ENCODE results near the gene CSAD. TPM values are rescaled to one million over a fixed set of nuclear protein-coding genes. Genes with fewer than 3 reads are reported as not detected.

CSAD gene
- total RNA-seq, 1 experiment from 2014 or later = 33.1 TPM

- no peak overlapping the region for H2AFZ ChIP-seq
- DNase-seq = no peak
- no peak overlapping the region for H3K4me2 ChIP-seq
- intact Hi-C loops (cut with micrococcal nuclease; ENCODE audit: unreplicated experiment) = no loop called here
- peaks cover 9% of the 10 kb centered on the region; the same call in 1 of the 2 replicates for H3F3A ChIP-seq (ENCODE audit: insufficient read depth, low read depth)
- TF ChIP-seq CTCF (conservative IDR thresholded peaks at IDR 0.05) (no peak), EZH2 (IDR thresholded peaks at IDR 0.05; ENCODE audit: low read depth) (no peak)
- H3K36me3 ChIP-seq (ENCODE audit: low read depth) = no peaks in the 10 kb centered on the region
- H3K9me3 ChIP-seq (ENCODE audit: insufficient read depth, low read depth) = no peaks in the 10 kb centered on the region
- H3K4me1 ChIP-seq (replicated peaks; ENCODE audit: insufficient read depth) = peaks cover 10% of the 10 kb centered on the region
- no peak overlapping the region for H3K4me3 ChIP-seq
- H4K20me1 ChIP-seq (ENCODE audit: insufficient read depth) = no peaks in the 10 kb centered on the region
- POLR2A ChIA-PET (ENCODE audit: unreplicated experiment) = interaction anchor here (0.7 kb wide), 1 partner anchor 12 kb away, joined by 9 read pairs; no protein-coding TSS in a partner anchor
- H3K79me2 ChIP-seq (ENCODE audit: low read depth) = no peaks in the 10 kb centered on the region
- H3K9me2 ChIP-seq (ENCODE audit: insufficient read depth) = no peaks in the 10 kb centered on the region
- H3K27ac ChIP-seq = no peak overlapping the region
- no peaks in the 10 kb centered on the region for H3K27me3 ChIP-seq (ENCODE audit: insufficient read depth, low read depth)
- CTCF ChIA-PET = no interaction called here
- no TSS peak for BruUV-seq (replicated peaks)
Measured at GRCh38 chr12:53193985-53194716, 13.4 kb upstream of the CSAD start.

- Histone ChIP-seq H3K9me2 (ENCODE audit: insufficient read depth) (no peaks in the 10 kb centered on the region), H3K36me3 (ENCODE audit: low read depth) (no peaks in the 10 kb centered on the region), H3K27ac (no peak overlapping the region), H3K79me2 (ENCODE audit: low read depth) (no peaks in the 10 kb centered on the region), H4K20me1 (ENCODE audit: insufficient read depth) (no peaks in the 10 kb centered on the region), H2AFZ (no peak overlapping the region), H3F3A (ENCODE audit: insufficient read depth, low read depth) (peaks cover 20% of the 10 kb centered on the region; the same call in 1 of the 2 replicates), H3K27me3 (ENCODE audit: insufficient read depth, low read depth) (no peaks in the 10 kb centered on the region), H3K4me2 (no peak overlapping the region), H3K4me1 (replicated peaks; ENCODE audit: insufficient read depth) (peaks cover 10% of the 10 kb centered on the region), H3K9me3 (ENCODE audit: insufficient read depth, low read depth) (no peaks in the 10 kb centered on the region), H3K4me3 (no peak overlapping the region)
- ChIA-PET CTCF (no interaction called here), POLR2A (ENCODE audit: unreplicated experiment) (no interaction called here)
- intact Hi-C loops (cut with micrococcal nuclease; ENCODE audit: unreplicated experiment) = no loop called here
- no TSS peak for BruUV-seq (replicated peaks)
- no peak for TF ChIP-seq EZH2 (IDR thresholded peaks at IDR 0.05; ENCODE audit: low read depth)
- TF ChIP-seq CTCF (conservative IDR thresholded peaks at IDR 0.05) = no peak
- DNase-seq = no peak
Measured at GRCh38 chr12:53193040-53193439, 12.3 kb upstream of the CSAD start.

- TF ChIP-seq CTCF (conservative IDR thresholded peaks at IDR 0.05) (no peak), EZH2 (IDR thresholded peaks at IDR 0.05; ENCODE audit: low read depth) (no peak)
- H3K4me1 ChIP-seq (replicated peaks; ENCODE audit: insufficient read depth) = peaks cover 10% of the 10 kb centered on the region
- H2AFZ ChIP-seq = no peak overlapping the region
- no TSS peak for BruUV-seq (replicated peaks)
- H3K9me3 ChIP-seq (ENCODE audit: insufficient read depth, low read depth) = no peaks in the 10 kb centered on the region
- no peaks in the 10 kb centered on the region for H3K36me3 ChIP-seq (ENCODE audit: low read depth)
- no peaks in the 10 kb centered on the region for H4K20me1 ChIP-seq (ENCODE audit: insufficient read depth)
- ChIA-PET CTCF (no interaction called here), POLR2A (ENCODE audit: unreplicated experiment) (interaction anchor here (0.5 kb wide), 1 partner anchor 221 kb away, joined by 3 read pairs; no protein-coding TSS in a partner anchor)
- intact Hi-C loops (cut with micrococcal nuclease; ENCODE audit: unreplicated experiment) = no loop called here
- H3K4me2 ChIP-seq = no peak overlapping the region
- H3K79me2 ChIP-seq (ENCODE audit: low read depth) = no peaks in the 10 kb centered on the region
- no peak for DNase-seq
- no peaks in the 10 kb centered on the region for H3K9me2 ChIP-seq (ENCODE audit: insufficient read depth)
- H3K27me3 ChIP-seq (ENCODE audit: insufficient read depth, low read depth) = no peaks in the 10 kb centered on the region
- no peak overlapping the region for H3K4me3 ChIP-seq
- H3K27ac ChIP-seq = no peak overlapping the region
- H3F3A ChIP-seq (ENCODE audit: insufficient read depth, low read depth) = peaks cover 21% of the 10 kb centered on the region; the same call in 1 of the 2 replicates
Measured at GRCh38 chr12:53192531-53193021, 11.9 kb upstream of the CSAD start.
